Mesothelial cell of epicardium (in vitro differentiated cells): Measurements from ENCODE around the gene ITPA. TPM values are rescaled to one million over a fixed set of nuclear protein-coding genes. Genes with fewer than 3 reads are reported as not detected.

Experiments used
- DNase-seq, 2 experiments: peaks; one replicate each; pipeline ENCODE4 v3.0.0; 2021; ENCODE audit warnings: low spot score in 2 of 2; ENCODE audit not compliant: unreplicated experiment in 2 of 2
- H3K27ac Mint-ChIP-seq: 2 replicates; pipeline ENCODE4 v1.8.0; 2021; ENCODE audit warnings: mixed read lengths
- H3K27me3 Mint-ChIP-seq: 2 replicates; pipeline ENCODE4 v1.8.0; 2021; ENCODE audit warnings: low read depth, mixed read lengths
- H3K36me3 Mint-ChIP-seq: 2 replicates; pipeline ENCODE4 v1.8.0; 2021; ENCODE audit warnings: mixed read lengths
- H3K4me1 Mint-ChIP-seq: 2 replicates; pipeline ENCODE4 v1.8.0; 2021; ENCODE audit warnings: mixed read lengths
- H3K4me3 Mint-ChIP-seq: 2 replicates; pipeline ENCODE4 v1.8.0; 2021; ENCODE audit warnings: mild to moderate bottlenecking, moderate library complexity, mixed read lengths
- H3K9me3 Mint-ChIP-seq: 2 replicates; pipeline ENCODE4 v1.8.0; 2021; ENCODE audit warnings: mixed read lengths
- CTCF ChIP-seq: fragments of 200-600 bp; sonication (generic); IDR thresholded peaks from one replicate; pipeline ENCODE4 v1.5.0; 2021; ENCODE audit warnings: antibody characterized with exemption; ENCODE audit not compliant: unreplicated experiment
- total RNA-seq: library from RNA; stranded (reverse); gene quantifications from 3 replicates; pipeline ENCODE4 v1.2.1, GENCODE V29; 2021

Gene ITPA
- total RNA-seq, 1 donor from 2014 or later: 57.6 TPM

- no peak for TF ChIP-seq CTCF
- Mint-ChIP-seq H3K27ac (no peak overlapping the region), H3K4me1 (no peaks in the 10 kb centered on the region), H3K4me3 (no peak overlapping the region), H3K27me3 (no peaks in the 10 kb centered on the region), H3K9me3 (no peaks in the 10 kb centered on the region), H3K36me3 (peaks cover 59% of the 10 kb centered on the region)
- no peak for DNase-seq
These were observed 13.6 kb upstream of the ITPA start for GRCh38 chr20:3195590-3196237.

- Mint-ChIP-seq H3K9me3 (no peaks in the 10 kb centered on the region), H3K27me3 (no peaks in the 10 kb centered on the region), H3K27ac (no peak overlapping the region), H3K36me3 (peaks cover 41% of the 10 kb centered on the region), H3K4me1 (peaks cover 10% of the 10 kb centered on the region), H3K4me3 (no peak overlapping the region)
- TF ChIP-seq CTCF: no peak
- no peak for DNase-seq
These were observed 10.1 kb upstream of the ITPA start for GRCh38 chr20:3199206-3199605.

GRCh38 chr20:3199976-3200755, 9.1 kb upstream of the ITPA start:
- H3K36me3 Mint-ChIP-seq: peaks cover 39% of the 10 kb centered on the region
- H3K27ac Mint-ChIP-seq: no peak overlapping the region
- no peaks in the 10 kb centered on the region for H3K27me3 Mint-ChIP-seq

GRCh38 chr20:3202965-3203314, 6.4 kb upstream of the ITPA start:
- peak overlapping the region; percentile 96 for H3K4me3 Mint-ChIP-seq
- no peak for TF ChIP-seq CTCF
- H3K9me3 Mint-ChIP-seq: no peaks in the 10 kb centered on the region
- peaks cover 24% of the 10 kb centered on the region for H3K36me3 Mint-ChIP-seq
- peaks cover 12% of the 10 kb centered on the region for H3K4me1 Mint-ChIP-seq
- H3K27ac Mint-ChIP-seq: peak overlapping the region; percentile 59
- no peak for DNase-seq
- no peaks in the 10 kb centered on the region for H3K27me3 Mint-ChIP-seq

More at GRCh38 chr20:3199976-3200755, 9.1 kb upstream of the ITPA start:
- no peaks in the 10 kb centered on the region for H3K9me3 Mint-ChIP-seq
- H3K4me1 Mint-ChIP-seq: peaks cover 12% of the 10 kb centered on the region
- no peak overlapping the region for H3K4me3 Mint-ChIP-seq
- no peak for TF ChIP-seq CTCF
- no peak for DNase-seq

- DNase-seq: peak in 1 of 2 experiments; percentile 42
- H3K27ac Mint-ChIP-seq: peak overlapping the region; percentile 96
These were observed 5.8 kb upstream of the ITPA start for GRCh38 chr20:3203315-3204123.

More at GRCh38 chr20:3203315-3204123, 5.8 kb upstream of the ITPA start:
- H3K4me1 Mint-ChIP-seq: peaks cover 15% of the 10 kb centered on the region
- no peaks in the 10 kb centered on the region for H3K27me3 Mint-ChIP-seq
- peaks cover 23% of the 10 kb centered on the region for H3K36me3 Mint-ChIP-seq
- no peak for TF ChIP-seq CTCF
- peak overlapping the region; percentile 96 for H3K4me3 Mint-ChIP-seq
- no peaks in the 10 kb centered on the region for H3K9me3 Mint-ChIP-seq
